Thyroid gland (tissue), 4 donors: ENCODE measurements around the gene CTIF.

ENCODE experiments used
- CTCF ChIP-seq, 6 experiments: fragments of 200-600 bp in 3 of 6; fragments of 450-650 bp in 3 of 6; sonication (generic) in 3 of 6; IDR thresholded peaks; one replicate each; pipeline ENCODE4 v1.5.1; 2016 to 2019; ENCODE audit warnings: antibody characterized with exemption in 6 of 6, mild to moderate bottlenecking in 2 of 6, inconsistent platforms in 1 of 6, moderate library complexity in 1 of 6
- POLR2A ChIP-seq, 2 donors: fragments of 450-650 bp; IDR thresholded peaks; one replicate each; pipeline ENCODE4 v1.6.1; 2017; ENCODE audit warnings: antibody characterized with exemption in 2 of 2, mild to moderate bottlenecking in 2 of 2, moderate library complexity in 1 of 2

GRCh38 chr18:48663931-48664847, 125.4 kb downstream of the CTIF start:
- TF ChIP-seq CTCF (IDR thresholded peaks at IDR 0.05) (peak; percentile 69 to 93 (median 86)), POLR2A (IDR thresholded peaks at IDR 0.05) (no peak)
